ENCODE measurements around the gene ZCCHC7. TPM values are rescaled to one million over a fixed set of nuclear protein-coding genes. Genes with fewer than 3 reads are reported as not detected.
A peak's percentile ranks its signal among the peaks of the same experiment; 100 is the strongest.

Gene ZCCHC7
- polyA plus RNA-seq, 4 donors = 4.9 to 15.0 (median 7.9) TPM

DNA sequence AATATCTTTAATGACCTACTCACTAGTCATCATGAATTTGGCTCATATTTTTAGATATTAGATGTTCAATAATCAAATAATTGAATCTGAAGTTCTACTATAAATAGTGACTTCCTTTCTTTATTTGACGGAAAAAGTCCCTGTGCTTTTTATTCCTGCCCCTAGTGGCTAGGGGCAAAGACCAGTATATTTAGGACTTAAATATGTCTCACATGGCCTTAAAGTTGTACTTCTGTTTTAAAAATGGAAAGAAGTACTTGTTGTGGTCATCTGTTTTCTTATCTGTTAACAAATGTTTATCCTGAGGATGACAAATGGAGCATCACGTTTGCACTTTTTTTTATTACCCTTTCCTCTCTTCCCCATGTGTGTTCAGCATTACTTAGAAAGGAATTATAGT lies 212.9 kb downstream of the ZCCHC7 start:
- no peak overlapping the region for H3K27ac ChIP-seq (ENCODE audit: low read depth in 1 of 3, low read length in 2 of 3)
- peaks cover 0 to under 1% (median 0%) of the 10 kb centered on the region in 3 donors for H3K4me1 ChIP-seq (ENCODE audit: control insufficient read depth in 3 of 3, insufficient read depth in 2 of 3, low read depth in 1 of 3, low read length in 2 of 3)
- WGBS, 3 donors = 55 to 70% (median 61%) methylated on average over 2 of the region's 2 CpGs
- H3K4me3 ChIP-seq (ENCODE audit: low read depth in 1 of 3, low read length in 3 of 3) = no peak overlapping the region
- DNase-seq (no peak), FAIRE-seq (no peak)
- H3K27me3 ChIP-seq (ENCODE audit: control insufficient read depth in 3 of 3, insufficient read depth in 3 of 3, low read length in 3 of 3) = no peaks in the 10 kb centered on the region
- no peaks in the 10 kb centered on the region for H3K36me3 ChIP-seq (ENCODE audit: control insufficient read depth in 3 of 3, insufficient read depth in 2 of 3, low read depth in 1 of 3, low read length in 3 of 3)
- no peaks in the 10 kb centered on the region for H3K9me3 ChIP-seq (ENCODE audit: control insufficient read depth in 2 of 2, insufficient read depth in 1 of 2, low read depth in 1 of 2, low read length in 1 of 2)

GRCh38 chr9:37335238-37335637 lies 214.9 kb downstream of the ZCCHC7 start:
- 93 to 98% (median 95%) methylated on average over 3 of the region's 3 CpGs for WGBS, 3 donors
- no peaks in the 10 kb centered on the region for H3K36me3 ChIP-seq (ENCODE audit: control insufficient read depth in 3 of 3, insufficient read depth in 2 of 3, low read depth in 1 of 3, low read length in 3 of 3)

DNA sequence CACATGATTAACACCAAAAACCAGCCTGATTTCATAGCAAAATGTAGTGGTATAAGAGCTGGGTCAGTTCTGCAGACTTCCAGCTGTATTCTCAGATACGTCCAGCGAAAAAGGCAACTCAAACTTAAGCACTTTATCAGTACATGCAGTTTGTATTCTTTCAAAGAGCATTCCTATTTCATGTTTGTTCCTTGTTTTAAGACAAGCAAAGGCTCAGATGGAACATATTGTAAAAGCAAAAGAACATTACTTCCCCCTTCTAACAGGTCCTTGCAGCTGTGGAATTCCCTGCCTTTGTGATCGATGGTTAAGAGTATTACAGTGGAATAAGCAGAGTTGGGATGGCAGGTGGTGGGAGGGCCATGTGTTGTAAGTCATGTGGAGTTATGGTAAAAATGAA lies 215.8 kb downstream of the ZCCHC7 start:
- FAIRE-seq = no peak

More at GRCh38 chr9:37335238-37335637, 214.9 kb downstream of the ZCCHC7 start:
- Histone ChIP-seq H3K4me1 (ENCODE audit: control insufficient read depth in 3 of 3, insufficient read depth in 2 of 3, low read depth in 1 of 3, low read length in 2 of 3) (no peaks in the 10 kb centered on the region), H3K9me3 (ENCODE audit: control insufficient read depth in 2 of 2, insufficient read depth in 1 of 2, low read depth in 1 of 2, low read length in 1 of 2) (no peaks in the 10 kb centered on the region), H3K27me3 (ENCODE audit: control insufficient read depth in 3 of 3, insufficient read depth in 3 of 3, low read length in 3 of 3) (no peaks in the 10 kb centered on the region), H3K27ac (ENCODE audit: low read depth in 1 of 3, low read length in 2 of 3) (no peak overlapping the region), H3K4me3 (ENCODE audit: low read depth in 1 of 3, low read length in 3 of 3) (no peak overlapping the region)
- DNase-seq (no peak), FAIRE-seq (no peak)

DNA sequence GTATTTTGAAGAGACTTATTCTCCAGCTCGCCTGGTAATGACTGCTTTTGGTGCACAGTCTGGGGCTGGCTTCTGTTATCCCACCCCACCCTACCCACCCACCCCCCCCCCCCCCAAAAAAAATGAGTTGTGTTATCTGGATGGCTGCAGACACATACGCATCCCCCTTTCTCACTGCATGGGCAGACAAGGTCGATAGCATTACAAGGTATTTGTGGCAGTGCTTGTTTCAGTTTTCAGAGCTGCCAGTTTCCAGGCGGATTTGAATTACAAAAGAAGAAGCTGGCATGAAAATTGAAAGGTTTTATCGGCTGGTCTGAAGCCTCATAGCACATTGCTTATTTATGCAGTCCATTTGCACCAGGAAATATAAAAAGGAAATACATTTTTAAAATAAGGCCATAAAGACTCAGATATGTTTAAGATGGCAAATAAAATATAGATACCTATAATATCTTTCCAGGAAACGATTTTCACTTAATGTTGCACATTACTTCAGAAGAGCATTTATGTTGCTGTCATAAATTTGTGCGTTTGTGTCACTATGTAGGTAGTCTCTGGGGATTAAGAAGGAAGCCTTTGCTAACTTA lies 217.0 kb downstream of the ZCCHC7 start:
- H3K27ac ChIP-seq (ENCODE audit: low read depth in 1 of 3, low read length in 2 of 3) = no peak overlapping the region
- FAIRE-seq (no peak), DNase-seq (peak in 1 of 2 donors; percentile 20)
- 30 to 57% (median 44%) methylated on average over 7 of the region's 7 CpGs for WGBS, 3 donors
- no peaks in the 10 kb centered on the region for H3K4me1 ChIP-seq (ENCODE audit: control insufficient read depth in 3 of 3, insufficient read depth in 2 of 3, low read depth in 1 of 3, low read length in 2 of 3)
- H3K27me3 ChIP-seq (ENCODE audit: control insufficient read depth in 3 of 3, insufficient read depth in 3 of 3, low read length in 3 of 3) = no peaks in the 10 kb centered on the region
- no peak overlapping the region for H3K4me3 ChIP-seq (ENCODE audit: low read depth in 1 of 3, low read length in 3 of 3)
- no peaks in the 10 kb centered on the region for H3K9me3 ChIP-seq (ENCODE audit: control insufficient read depth in 2 of 2, insufficient read depth in 1 of 2, low read depth in 1 of 2, low read length in 1 of 2)
- H3K36me3 ChIP-seq (ENCODE audit: control insufficient read depth in 3 of 3, insufficient read depth in 2 of 3, low read depth in 1 of 3, low read length in 3 of 3) = no peaks in the 10 kb centered on the region

More for the DNA sequence above, 215.8 kb downstream of the ZCCHC7 start:
- H3K9me3 ChIP-seq (ENCODE audit: control insufficient read depth in 2 of 2, insufficient read depth in 1 of 2, low read depth in 1 of 2, low read length in 1 of 2) = no peaks in the 10 kb centered on the region
- no peak overlapping the region for H3K27ac ChIP-seq (ENCODE audit: low read depth in 1 of 3, low read length in 2 of 3)
- H3K4me3 ChIP-seq (ENCODE audit: low read depth in 1 of 3, low read length in 3 of 3) = no peak overlapping the region
- H3K36me3 ChIP-seq (ENCODE audit: control insufficient read depth in 3 of 3, insufficient read depth in 2 of 3, low read depth in 1 of 3, low read length in 3 of 3) = no peaks in the 10 kb centered on the region
- WGBS, 3 donors = 65 to 73% (median 72%) methylated on average over 3 of the region's 3 CpGs
- no peaks in the 10 kb centered on the region for H3K4me1 ChIP-seq (ENCODE audit: control insufficient read depth in 3 of 3, insufficient read depth in 2 of 3, low read depth in 1 of 3, low read length in 2 of 3)
- DNase-seq = no peak
- H3K27me3 ChIP-seq (ENCODE audit: control insufficient read depth in 3 of 3, insufficient read depth in 3 of 3, low read length in 3 of 3) = no peaks in the 10 kb centered on the region

DNA sequence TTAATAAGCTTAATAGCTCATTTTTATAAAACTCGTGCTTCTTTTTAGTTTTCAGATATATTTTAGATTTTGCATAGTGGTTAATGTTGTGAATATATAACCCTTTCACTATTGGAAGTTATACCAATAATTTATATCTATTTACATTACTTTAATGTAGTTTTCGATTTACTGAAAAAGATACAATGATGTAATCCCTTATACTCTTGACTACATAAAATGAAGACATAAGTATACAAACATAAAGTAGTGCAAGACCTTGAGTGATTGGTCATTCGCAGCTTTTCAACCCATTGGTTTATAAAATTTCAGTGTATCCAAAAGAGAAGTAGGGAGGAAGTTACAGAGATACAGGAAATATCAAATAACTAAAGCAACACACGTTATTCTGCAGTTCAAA lies 217.8 kb downstream of the ZCCHC7 start:
- Histone ChIP-seq H3K4me1 (ENCODE audit: control insufficient read depth in 3 of 3, insufficient read depth in 2 of 3, low read depth in 1 of 3, low read length in 2 of 3) (no peaks in the 10 kb centered on the region), H3K36me3 (ENCODE audit: control insufficient read depth in 3 of 3, insufficient read depth in 2 of 3, low read depth in 1 of 3, low read length in 3 of 3) (no peaks in the 10 kb centered on the region), H3K4me3 (ENCODE audit: low read depth in 1 of 3, low read length in 3 of 3) (no peak overlapping the region), H3K27ac (ENCODE audit: low read depth in 1 of 3, low read length in 2 of 3) (no peak overlapping the region), H3K9me3 (ENCODE audit: control insufficient read depth in 2 of 2, insufficient read depth in 1 of 2, low read depth in 1 of 2, low read length in 1 of 2) (no peaks in the 10 kb centered on the region), H3K27me3 (ENCODE audit: control insufficient read depth in 3 of 3, insufficient read depth in 3 of 3, low read length in 3 of 3) (no peaks in the 10 kb centered on the region)
- 52 to 71% (median 53%) methylated on average over 4 of the region's 4 CpGs for WGBS, 3 donors
- DNase-seq (no peak), FAIRE-seq (peak; percentile 59)

GRCh38 chr9:37339923-37340322 lies 219.5 kb downstream of the ZCCHC7 start:
- H3K4me1 ChIP-seq (ENCODE audit: control insufficient read depth in 3 of 3, insufficient read depth in 2 of 3, low read depth in 1 of 3, low read length in 2 of 3) = no peaks in the 10 kb centered on the region
- H3K36me3 ChIP-seq (ENCODE audit: control insufficient read depth in 3 of 3, insufficient read depth in 2 of 3, low read depth in 1 of 3, low read length in 3 of 3) = no peaks in the 10 kb centered on the region
- H3K27ac ChIP-seq (ENCODE audit: low read depth in 1 of 3, low read length in 2 of 3) = no peak overlapping the region
- H3K4me3 ChIP-seq (ENCODE audit: low read depth in 1 of 3, low read length in 3 of 3) = no peak overlapping the region
- no peaks in the 10 kb centered on the region for H3K27me3 ChIP-seq (ENCODE audit: control insufficient read depth in 3 of 3, insufficient read depth in 3 of 3, low read length in 3 of 3)
- 92 to 94% (median 92%) methylated on average over 4 of the region's 4 CpGs for WGBS, 3 donors
- H3K9me3 ChIP-seq (ENCODE audit: control insufficient read depth in 2 of 2, insufficient read depth in 1 of 2, low read depth in 1 of 2, low read length in 1 of 2) = no peaks in the 10 kb centered on the region
- DNase-seq (peak in 1 of 2 donors; percentile 21), FAIRE-seq (no peak)

DNA sequence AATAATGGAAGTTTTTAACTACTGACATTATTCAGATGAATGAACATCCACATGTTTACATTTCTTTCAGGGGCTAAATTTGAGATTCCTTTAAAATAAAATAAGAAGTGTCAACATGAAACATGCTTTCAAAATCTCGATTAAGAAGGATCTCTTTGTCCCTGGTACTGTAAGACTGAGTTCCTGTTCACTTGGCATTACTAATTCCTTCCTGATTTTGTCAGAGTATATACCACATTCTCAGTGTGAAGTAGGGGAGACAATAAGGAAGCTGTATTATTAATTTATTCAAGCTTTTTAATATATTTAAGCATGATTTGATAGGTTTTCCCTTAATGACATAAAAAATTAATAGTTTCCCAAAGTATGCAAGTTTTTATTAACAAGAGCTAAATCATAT lies 220.6 kb downstream of the ZCCHC7 start:
- Histone ChIP-seq H3K4me1 (ENCODE audit: control insufficient read depth in 3 of 3, insufficient read depth in 2 of 3, low read depth in 1 of 3, low read length in 2 of 3) (no peaks in the 10 kb centered on the region), H3K36me3 (ENCODE audit: control insufficient read depth in 3 of 3, insufficient read depth in 2 of 3, low read depth in 1 of 3, low read length in 3 of 3) (no peaks in the 10 kb centered on the region), H3K9me3 (ENCODE audit: control insufficient read depth in 2 of 2, insufficient read depth in 1 of 2, low read depth in 1 of 2, low read length in 1 of 2) (no peaks in the 10 kb centered on the region), H3K27ac (ENCODE audit: low read depth in 1 of 3, low read length in 2 of 3) (no peak overlapping the region), H3K4me3 (ENCODE audit: low read depth in 1 of 3, low read length in 3 of 3) (no peak overlapping the region), H3K27me3 (ENCODE audit: control insufficient read depth in 3 of 3, insufficient read depth in 3 of 3, low read length in 3 of 3) (no peaks in the 10 kb centered on the region)
- FAIRE-seq (no peak), DNase-seq (no peak)
- 59 to 83% (median 67%) methylated on average over 1 of the region's 1 CpG for WGBS, 3 donors

- H3K4me1 ChIP-seq (ENCODE audit: control insufficient read depth in 3 of 3, insufficient read depth in 2 of 3, low read depth in 1 of 3, low read length in 2 of 3) = no peaks in the 10 kb centered on the region
- H3K27ac ChIP-seq (ENCODE audit: low read depth in 1 of 3, low read length in 2 of 3) = no peak overlapping the region
- WGBS, 3 donors = 95 to 99% (median 96%) methylated on average over 2 of the region's 2 CpGs
- H3K27me3 ChIP-seq (ENCODE audit: control insufficient read depth in 3 of 3, insufficient read depth in 3 of 3, low read length in 3 of 3) = no peaks in the 10 kb centered on the region
- no peak overlapping the region for H3K4me3 ChIP-seq (ENCODE audit: low read depth in 1 of 3, low read length in 3 of 3)
- no peaks in the 10 kb centered on the region for H3K9me3 ChIP-seq (ENCODE audit: control insufficient read depth in 2 of 2, insufficient read depth in 1 of 2, low read depth in 1 of 2, low read length in 1 of 2)
- no peaks in the 10 kb centered on the region for H3K36me3 ChIP-seq (ENCODE audit: control insufficient read depth in 3 of 3, insufficient read depth in 2 of 3, low read depth in 1 of 3, low read length in 3 of 3)
- no peak for FAIRE-seq
- DNase-seq = no peak
Measured at GRCh38 chr9:37341704-37342103, 221.3 kb downstream of the ZCCHC7 start.

GRCh38 chr9:37342493-37342892 lies 222.1 kb downstream of the ZCCHC7 start:
- H3K27me3 ChIP-seq (ENCODE audit: control insufficient read depth in 3 of 3, insufficient read depth in 3 of 3, low read length in 3 of 3) = no peaks in the 10 kb centered on the region
- FAIRE-seq (no peak), DNase-seq (no peak)
- no peak overlapping the region for H3K27ac ChIP-seq (ENCODE audit: low read depth in 1 of 3, low read length in 2 of 3)
- H3K4me1 ChIP-seq (ENCODE audit: control insufficient read depth in 3 of 3, insufficient read depth in 2 of 3, low read depth in 1 of 3, low read length in 2 of 3) = no peaks in the 10 kb centered on the region
- WGBS, 3 donors = 89 to 93% (median 92%) methylated on average over 2 of the region's 2 CpGs
- H3K36me3 ChIP-seq (ENCODE audit: control insufficient read depth in 3 of 3, insufficient read depth in 2 of 3, low read depth in 1 of 3, low read length in 3 of 3) = no peaks in the 10 kb centered on the region
- H3K9me3 ChIP-seq (ENCODE audit: control insufficient read depth in 2 of 2, insufficient read depth in 1 of 2, low read depth in 1 of 2, low read length in 1 of 2) = no peaks in the 10 kb centered on the region
- H3K4me3 ChIP-seq (ENCODE audit: low read depth in 1 of 3, low read length in 3 of 3) = no peak overlapping the region
